Measurements from ENCODE around the gene ABCA5. TPM values are rescaled to one million over a fixed set of nuclear protein-coding genes. Genes with fewer than 3 reads are reported as not detected.

The ABCA5 gene
- total RNA-seq, 1 experiment from 2014 or later, result 4.5 TPM

GRCh38 chr17:69231521-69231920 is 95.4 kb downstream of the ABCA5 start:
- H4K8ac ChIP-seq (replicated peaks; ENCODE audit: insufficient read length, low read depth, low read length), result no peak overlapping the region
- no peak overlapping the region for H2BK20ac ChIP-seq (ENCODE audit: low read depth, low read length, poor library complexity, severe bottlenecking)
- H3K4me3 Mint-ChIP-seq, result no peak overlapping the region
- H3K14ac ChIP-seq (ENCODE audit: insufficient read depth, low read length), result no peak overlapping the region
- H3K79me1 ChIP-seq (ENCODE audit: insufficient read depth, low read depth, low read length, poor library complexity, severe bottlenecking), result no peaks in the 10 kb centered on the region
- H3K56ac ChIP-seq (ENCODE audit: insufficient read length, low read depth, low read length), result no peak overlapping the region
- H3K36me3 Mint-ChIP-seq (ENCODE audit: insufficient read depth in 1 of 3, low read depth in 3 of 3), result peaks cover 0 to 7% (median 0%) of the 10 kb centered on the region in 3 experiments; a peak in 1 of 7 replicates
- H3K9ac ChIP-seq (ENCODE audit: extremely low read depth, insufficient read length, low read length), result no peak overlapping the region
- H3K27me3 ChIP-seq (ENCODE audit: insufficient read depth, low read length), result no peaks in the 10 kb centered on the region
- no peak overlapping the region for H2BK15ac ChIP-seq (ENCODE audit: low read depth, low read length)
- peaks cover 0 to 2% of the 10 kb centered on the region in 2 experiments; a peak in 2 of 4 replicates for H3K4me1 Mint-ChIP-seq
- DNase-seq, result no peak
- H3K27me3 Mint-ChIP-seq (ENCODE audit: low read depth), result no peaks in the 10 kb centered on the region
- H2AFZ ChIP-seq (ENCODE audit: low read length), result no peak overlapping the region
- H3K9me3 ChIP-seq (ENCODE audit: control insufficient read depth, low read depth, low read length), result no peaks in the 10 kb centered on the region
- no peak overlapping the region for H3K27ac Mint-ChIP-seq
- no peak overlapping the region for H2BK120ac ChIP-seq (ENCODE audit: low read depth, low read length, poor library complexity, severe bottlenecking)
- TF ChIP-seq, protein P1, sequence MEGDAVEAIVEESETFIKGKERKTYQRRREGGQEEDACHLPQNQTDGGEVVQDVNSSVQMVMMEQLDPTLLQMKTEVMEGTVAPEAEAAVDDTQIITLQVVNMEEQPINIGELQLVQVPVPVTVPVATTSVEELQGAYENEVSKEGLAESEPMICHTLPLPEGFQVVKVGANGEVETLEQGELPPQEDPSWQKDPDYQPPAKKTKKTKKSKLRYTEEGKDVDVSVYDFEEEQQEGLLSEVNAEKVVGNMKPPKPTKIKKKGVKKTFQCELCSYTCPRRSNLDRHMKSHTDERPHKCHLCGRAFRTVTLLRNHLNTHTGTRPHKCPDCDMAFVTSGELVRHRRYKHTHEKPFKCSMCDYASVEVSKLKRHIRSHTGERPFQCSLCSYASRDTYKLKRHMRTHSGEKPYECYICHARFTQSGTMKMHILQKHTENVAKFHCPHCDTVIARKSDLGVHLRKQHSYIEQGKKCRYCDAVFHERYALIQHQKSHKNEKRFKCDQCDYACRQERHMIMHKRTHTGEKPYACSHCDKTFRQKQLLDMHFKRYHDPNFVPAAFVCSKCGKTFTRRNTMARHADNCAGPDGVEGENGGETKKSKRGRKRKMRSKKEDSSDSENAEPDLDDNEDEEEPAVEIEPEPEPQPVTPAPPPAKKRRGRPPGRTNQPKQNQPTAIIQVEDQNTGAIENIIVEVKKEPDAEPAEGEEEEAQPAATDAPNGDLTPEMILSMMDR (conservative IDR thresholded peaks at IDR 0.05), result no peak
- no peaks in the 10 kb centered on the region for H3K23me2 ChIP-seq (ENCODE audit: insufficient read length, low read depth, low read length, poor library complexity, severe bottlenecking)
- H2AK5ac ChIP-seq (ENCODE audit: insufficient read length, low read length), result no peak overlapping the region
- no peak overlapping the region for H3K23ac ChIP-seq (ENCODE audit: insufficient read length, low read depth, low read length)
- H2BK12ac ChIP-seq (ENCODE audit: insufficient read length, low read depth, low read length), result no peak overlapping the region
- H4K91ac ChIP-seq (ENCODE audit: insufficient read length, low read depth, low read length), result no peak overlapping the region
- H4K5ac ChIP-seq (ENCODE audit: insufficient read length, low read depth, low read length), result no peak overlapping the region
- no peaks in the 10 kb centered on the region for H4K20me1 ChIP-seq (ENCODE audit: control insufficient read depth, insufficient read depth, insufficient read length)
- H3K4ac ChIP-seq (ENCODE audit: low read depth, low read length), result no peak overlapping the region
- H3K27ac ChIP-seq (ENCODE audit: insufficient read length, low read depth, low read length), result no peak overlapping the region
- peaks cover 4% of the 10 kb centered on the region in 2 experiments; a peak in 4 of 5 replicates for H3K9me3 Mint-ChIP-seq
- no peak overlapping the region for H2BK5ac ChIP-seq (ENCODE audit: insufficient read length, low read length)
- no CpG with 5 or more reads among the region's 1 CpG for WGBS (ENCODE audit: extremely low coverage, insufficient read length, low lambda C conversion rate)
- H3K79me2 ChIP-seq (ENCODE audit: insufficient read depth, low read length), result no peaks in the 10 kb centered on the region
- no peak overlapping the region for H3K4me2 ChIP-seq (ENCODE audit: insufficient read depth, insufficient read length, low read length)
- H3T11ph ChIP-seq (ENCODE audit: low read length), result no peak overlapping the region
- H3K18ac ChIP-seq (ENCODE audit: insufficient read length, low read depth, low read length), result no peak overlapping the region
- H3K4me1 ChIP-seq (ENCODE audit: insufficient read depth, low read length), result no peaks in the 10 kb centered on the region

Measured in H9 (cell line).